Stimulated activated CD8-positive, alpha-beta memory T cell treated with anti-CD3 and anti-CD28 coated beads, Interleukin-12 subunit alpha, Interleukin-12 subunit beta, amount 100 ng/mL, for 24 hours (primary cell): ENCODE measurements around the gene KLHL21.
"Not testable (repeated sequence)": the region's sequence is repeated elsewhere in the genome, so short reads cannot be mapped to it uniquely, and the experiment has no call there.

Experiments
- DNase-seq: peaks from one replicate; pipeline ENCODE4 v3.0.0-alpha.2; 2020; ENCODE audit errors: extremely low read depth

The KLHL21 gene

GRCh38 chr1:6599991-6600390 lies 2.7 kb downstream of the KLHL21 start:
- DNase-seq: not testable (repeated sequence)

DNA sequence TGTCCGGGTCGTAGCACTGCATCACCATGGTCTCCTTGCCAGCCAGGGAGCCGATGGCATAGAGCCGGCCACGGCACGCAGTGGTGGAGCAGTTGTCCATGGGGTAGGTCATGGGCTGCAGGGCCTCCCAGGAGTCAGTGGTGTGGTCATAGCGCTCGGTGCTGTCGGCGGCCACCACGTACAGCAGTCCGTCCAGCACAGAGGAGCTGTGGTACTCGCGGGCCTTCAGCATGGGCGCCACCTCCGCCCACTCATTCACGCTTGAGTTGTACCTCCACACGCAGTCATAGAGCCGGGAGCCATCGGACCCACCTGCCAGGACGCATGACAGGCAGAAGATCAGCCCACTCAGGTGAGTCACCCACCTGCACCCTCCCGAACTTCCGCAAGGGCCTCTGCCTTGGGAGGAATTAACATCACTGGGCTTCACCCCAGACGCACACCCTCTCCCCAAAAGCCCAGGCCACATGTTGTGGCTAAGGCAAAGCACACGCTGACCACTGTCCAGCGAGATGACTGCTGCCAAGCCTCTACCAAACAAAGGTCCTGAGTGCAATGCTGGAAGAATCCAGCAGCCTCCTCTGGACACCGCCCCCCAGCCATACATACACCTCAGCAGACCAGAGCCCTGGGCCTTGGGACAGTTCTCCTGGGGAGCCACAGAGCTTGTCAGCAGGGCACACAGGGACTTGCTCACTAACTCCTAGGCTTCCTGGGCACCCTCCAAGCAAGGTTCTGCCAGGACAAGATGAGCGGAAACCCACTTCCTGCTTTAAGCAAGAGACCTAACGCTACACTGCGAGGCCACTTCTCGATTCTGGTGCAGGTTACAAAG lies 3.3 kb downstream of the KLHL21 start:
- DNase-seq: no peak

- DNase-seq: no peak
Measured at GRCh38 chr1:6597777-6598131, 4.9 kb downstream of the KLHL21 start.

GRCh38 chr1:6596886-6597776 lies 5.5 kb downstream of the KLHL21 start:
- no peak for DNase-seq

GRCh38 chr1:6596351-6596750 lies 6.3 kb downstream of the KLHL21 start:
- DNase-seq: no peak

- no peak for DNase-seq
Measured at GRCh38 chr1:6594977-6595740, 7.5 kb downstream of the KLHL21 start.

- DNase-seq: no peak
Measured at GRCh38 chr1:6593810-6594209, 8.9 kb downstream of the KLHL21 start.

- no peak for DNase-seq
Measured at GRCh38 chr1:6592865-6593593, 9.6 kb downstream of the KLHL21 start.

DNA sequence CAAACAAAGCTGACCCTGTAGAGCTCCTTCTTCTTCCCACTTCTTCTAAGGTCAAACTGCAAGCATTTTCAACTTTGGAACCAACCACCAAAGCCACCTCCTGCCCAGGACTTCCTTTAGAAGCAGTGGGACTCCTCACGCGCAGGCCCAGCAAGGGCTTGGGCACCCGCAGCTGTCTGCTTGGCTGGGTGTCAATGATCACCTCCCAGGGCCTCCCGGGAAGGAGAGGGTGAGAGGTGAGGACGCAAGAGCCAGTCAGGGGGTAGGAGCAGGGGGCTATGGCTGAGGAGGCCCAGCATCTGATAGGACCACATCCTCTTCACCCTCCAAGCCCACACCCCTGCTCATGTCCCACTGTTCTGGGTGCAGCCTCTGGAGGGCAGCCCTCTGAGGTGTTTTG lies 10.2 kb downstream of the KLHL21 start:
- DNase-seq: no peak

DNA sequence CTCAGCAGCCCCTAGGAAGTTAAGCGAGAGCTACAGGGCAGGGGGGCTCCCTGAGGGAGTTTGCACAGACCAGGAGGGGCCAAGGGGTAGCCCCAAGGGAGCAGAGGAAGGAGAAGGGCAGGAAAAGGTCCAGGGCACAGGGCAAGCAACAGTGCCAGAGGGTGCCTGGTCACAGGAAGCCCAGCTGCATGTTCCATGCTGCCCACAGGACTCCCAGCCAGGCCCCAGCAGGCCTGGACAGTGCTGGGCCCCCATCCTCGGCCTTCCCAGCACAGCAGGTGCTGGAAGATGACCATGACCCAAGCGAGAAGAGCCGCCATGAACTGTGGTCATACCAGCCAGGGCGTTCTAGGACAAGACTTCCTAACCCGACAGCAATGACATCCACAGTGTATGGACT lies 11.0 kb downstream of the KLHL21 start:
- no peak for DNase-seq

- DNase-seq: no peak
Measured at GRCh38 chr1:6591222-6591621, 11.4 kb downstream of the KLHL21 start.

DNA sequence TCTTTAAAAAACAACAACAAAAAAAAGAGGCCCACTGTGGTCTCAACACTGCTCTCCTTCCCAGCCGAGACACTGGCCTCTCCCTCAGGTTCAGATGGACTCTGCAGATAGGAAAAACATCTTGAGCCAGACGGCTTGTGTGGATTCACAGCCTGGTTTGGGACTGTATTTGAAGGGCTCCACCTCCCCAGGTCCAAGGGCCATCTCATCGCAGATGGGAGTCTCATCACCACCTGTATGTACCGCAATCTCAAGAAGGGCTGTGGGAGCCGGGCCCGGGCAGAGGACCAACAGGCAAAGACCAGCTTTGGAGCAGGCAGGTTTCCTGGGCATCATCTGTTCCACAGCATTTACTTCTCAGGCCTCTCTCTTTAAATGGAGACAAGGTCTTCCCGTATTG lies 12.6 kb downstream of the KLHL21 start:
- DNase-seq: no peak

- DNase-seq: no peak
Measured at GRCh38 chr1:6588893-6589520, 13.7 kb downstream of the KLHL21 start.

DNA sequence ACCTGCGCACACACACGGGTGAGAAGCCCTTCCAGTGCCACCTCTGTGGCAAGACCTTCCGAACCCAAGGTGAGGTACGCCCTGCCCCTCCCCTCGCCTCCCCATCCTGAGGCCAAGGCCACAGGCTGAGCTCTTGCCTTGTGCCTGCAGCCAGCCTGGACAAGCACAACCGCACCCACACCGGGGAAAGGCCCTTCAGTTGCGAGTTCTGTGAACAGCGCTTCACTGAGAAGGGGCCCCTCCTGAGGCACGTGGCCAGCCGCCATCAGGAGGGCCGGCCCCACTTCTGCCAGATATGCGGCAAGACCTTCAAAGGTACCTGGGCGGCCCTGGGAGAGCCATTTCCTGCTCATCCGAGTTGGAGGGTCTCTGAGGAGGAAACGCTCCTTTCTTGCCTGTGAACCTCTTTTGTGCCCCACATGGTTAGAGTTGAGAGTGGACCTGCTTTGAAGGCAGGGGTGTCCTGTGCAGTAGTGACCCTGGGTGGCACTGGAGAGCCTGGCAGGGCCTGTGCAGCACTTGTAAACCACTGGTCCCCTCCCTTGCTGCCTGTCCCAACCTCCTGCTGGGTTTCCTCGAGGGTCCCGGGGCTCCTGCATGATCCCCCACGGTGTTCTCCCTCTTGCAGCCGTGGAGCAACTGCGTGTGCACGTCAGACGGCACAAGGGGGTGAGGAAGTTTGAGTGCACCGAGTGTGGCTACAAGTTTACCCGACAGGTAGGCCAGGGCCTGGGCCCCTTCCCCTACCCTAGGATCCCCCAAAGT lies 14.4 kb downstream of the KLHL21 start:
- DNase-seq: no peak

- no peak for DNase-seq
Measured at GRCh38 chr1:6587261-6588005, 15.2 kb downstream of the KLHL21 start.

GRCh38 chr1:6586404-6586816 lies 16.3 kb downstream of the KLHL21 start:
- DNase-seq: no peak

GRCh38 chr1:6585841-6586240 lies 16.8 kb downstream of the KLHL21 start:
- DNase-seq: no peak

- no peak for DNase-seq
Measured at GRCh38 chr1:6585081-6585722, 17.5 kb downstream of the KLHL21 start.
